ENCODE measurements around the gene GABRG3.

Gene GABRG3

DNA sequence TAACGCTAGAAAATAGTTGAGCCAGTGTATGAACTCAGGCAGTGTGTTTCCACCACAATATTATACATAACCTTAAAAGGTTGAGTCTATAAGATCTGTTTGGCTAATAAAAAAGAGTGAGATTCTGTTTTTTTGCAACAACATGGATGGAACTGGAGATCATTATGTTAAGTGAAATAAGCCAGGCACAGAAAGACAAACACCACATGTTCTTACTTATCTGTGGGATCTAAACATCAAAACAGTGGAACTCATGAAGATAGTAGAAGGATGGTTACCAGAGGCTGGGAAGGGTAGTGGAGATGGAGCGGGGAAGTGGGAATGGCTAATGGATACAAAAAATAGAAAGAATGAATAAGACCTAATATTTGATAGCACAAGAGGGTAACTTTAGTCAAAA, 150.7 kb downstream of the GABRG3 start:
- H3K9me3 ChIP-seq (ENCODE audit: control insufficient read depth, insufficient read depth, low read length): no peaks in the 10 kb centered on the region
- H3K4me1 ChIP-seq (ENCODE audit: insufficient read depth, low read length): peaks cover 9% of the 10 kb centered on the region
- H3K9ac ChIP-seq (ENCODE audit: low read depth, low read length): no peak overlapping the region
- H3K36me3 ChIP-seq (ENCODE audit: insufficient read depth, low read length): no peaks in the 10 kb centered on the region

DNA sequence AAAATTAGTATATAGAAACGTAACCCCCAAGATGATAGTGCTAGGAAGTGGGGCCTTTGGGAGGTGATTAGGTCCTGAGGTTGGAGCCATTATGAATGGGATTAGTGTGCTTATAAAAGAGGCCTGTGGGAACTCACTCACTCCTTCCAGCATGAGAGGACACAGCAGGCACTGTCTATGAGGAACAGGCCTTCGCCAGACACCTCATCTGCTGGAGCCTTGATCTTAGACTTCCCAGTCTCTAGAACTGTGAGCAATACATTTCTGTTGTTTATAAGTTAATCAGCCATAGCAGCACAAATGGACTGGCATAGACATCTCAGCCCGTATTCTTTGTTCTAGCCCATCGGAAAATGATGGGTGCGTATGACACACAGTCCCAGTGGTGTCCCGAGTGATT, 152.3 kb downstream of the GABRG3 start:
- H3K36me3 ChIP-seq (ENCODE audit: insufficient read depth, low read length): no peaks in the 10 kb centered on the region

DNA sequence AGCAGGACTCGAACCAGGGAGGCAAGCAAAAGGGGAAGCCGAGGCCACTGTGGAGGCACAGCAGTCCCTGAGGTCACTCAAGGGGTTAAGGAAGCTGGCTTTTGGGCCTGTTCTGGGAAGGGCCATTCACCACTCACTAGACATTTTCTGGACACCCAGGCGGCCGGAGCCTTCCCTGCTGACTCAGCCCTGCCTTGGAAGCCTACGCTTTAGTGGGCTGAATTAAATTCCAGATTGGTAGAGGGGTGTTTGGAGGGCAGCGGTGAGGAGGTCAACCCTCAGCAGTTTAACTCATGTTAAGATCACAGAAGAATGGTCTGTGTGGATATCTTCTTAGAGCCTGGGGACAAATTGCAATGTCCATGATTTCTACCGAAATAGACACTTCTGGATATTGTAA, 152.8 kb downstream of the GABRG3 start:
- Histone ChIP-seq H3K36me3 (ENCODE audit: insufficient read depth, low read length) (no peaks in the 10 kb centered on the region), H3K4me1 (ENCODE audit: insufficient read depth, low read length) (peaks cover 9% of the 10 kb centered on the region), H3K9ac (ENCODE audit: low read depth, low read length) (no peak overlapping the region), H3K9me3 (ENCODE audit: control insufficient read depth, insufficient read depth, low read length) (no peaks in the 10 kb centered on the region)

More for the DNA sequence above, 152.3 kb downstream of the GABRG3 start:
- Histone ChIP-seq H3K9ac (ENCODE audit: low read depth, low read length) (no peak overlapping the region), H3K9me3 (ENCODE audit: control insufficient read depth, insufficient read depth, low read length) (no peaks in the 10 kb centered on the region), H3K4me1 (ENCODE audit: insufficient read depth, low read length) (peaks cover 9% of the 10 kb centered on the region)

DNA sequence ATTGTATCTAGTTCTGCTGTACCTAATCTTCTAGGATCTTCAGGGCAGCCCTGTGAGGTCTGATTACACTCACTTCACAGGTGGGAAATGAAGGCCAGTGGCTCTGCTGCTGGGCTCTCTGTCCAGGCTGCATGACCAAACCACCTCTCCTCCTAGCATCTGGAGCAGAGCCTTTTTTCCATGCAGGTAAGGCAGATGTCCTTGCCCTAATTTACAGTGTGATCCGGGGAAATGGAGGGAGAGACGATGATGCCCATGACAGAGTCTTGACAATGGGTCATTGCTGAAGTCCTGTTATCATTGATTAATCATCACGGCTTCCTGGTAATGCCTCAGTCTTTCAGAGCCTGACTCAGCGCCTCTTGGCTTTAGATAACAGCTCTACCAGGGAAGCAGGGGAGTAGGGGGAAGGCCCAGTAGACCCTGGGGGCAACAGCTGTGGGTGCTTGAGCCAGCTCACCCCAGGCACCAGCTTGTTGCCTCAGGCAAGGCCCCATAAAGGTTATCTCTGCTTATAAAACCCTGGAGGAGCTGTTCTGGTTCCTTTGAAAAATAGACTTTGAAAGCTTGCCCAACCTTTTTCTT, 153.4 kb downstream of the GABRG3 start:
- Histone ChIP-seq H3K36me3 (ENCODE audit: insufficient read depth, low read length) (no peaks in the 10 kb centered on the region), H3K9me3 (ENCODE audit: control insufficient read depth, insufficient read depth, low read length) (no peaks in the 10 kb centered on the region), H3K4me1 (ENCODE audit: insufficient read depth, low read length) (peaks cover 9% of the 10 kb centered on the region), H3K9ac (ENCODE audit: low read depth, low read length) (no peak overlapping the region)

DNA sequence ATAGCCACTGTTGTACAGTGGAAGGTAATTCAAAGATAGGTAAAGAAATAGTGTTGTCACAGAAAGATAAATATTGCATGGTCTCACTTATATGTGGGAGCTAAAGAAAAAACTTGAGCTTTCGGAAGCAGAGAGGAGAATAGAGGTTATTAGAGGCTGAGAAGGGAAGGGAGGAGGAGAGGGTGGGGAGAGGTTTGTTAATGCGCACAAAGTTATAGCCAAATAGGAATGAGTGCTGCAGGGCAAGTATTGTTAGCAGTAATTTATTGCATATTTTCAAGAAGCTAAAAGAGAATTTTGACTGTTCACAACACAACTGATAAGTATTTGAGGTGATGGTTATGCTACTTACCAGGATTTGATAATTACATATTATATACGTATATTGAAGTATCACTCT, 154.2 kb downstream of the GABRG3 start:
- Histone ChIP-seq H3K36me3 (ENCODE audit: insufficient read depth, low read length) (no peaks in the 10 kb centered on the region), H3K9me3 (ENCODE audit: control insufficient read depth, insufficient read depth, low read length) (no peaks in the 10 kb centered on the region), H3K9ac (ENCODE audit: low read depth, low read length) (no peak overlapping the region), H3K4me1 (ENCODE audit: insufficient read depth, low read length) (peaks cover 9% of the 10 kb centered on the region)

DNA sequence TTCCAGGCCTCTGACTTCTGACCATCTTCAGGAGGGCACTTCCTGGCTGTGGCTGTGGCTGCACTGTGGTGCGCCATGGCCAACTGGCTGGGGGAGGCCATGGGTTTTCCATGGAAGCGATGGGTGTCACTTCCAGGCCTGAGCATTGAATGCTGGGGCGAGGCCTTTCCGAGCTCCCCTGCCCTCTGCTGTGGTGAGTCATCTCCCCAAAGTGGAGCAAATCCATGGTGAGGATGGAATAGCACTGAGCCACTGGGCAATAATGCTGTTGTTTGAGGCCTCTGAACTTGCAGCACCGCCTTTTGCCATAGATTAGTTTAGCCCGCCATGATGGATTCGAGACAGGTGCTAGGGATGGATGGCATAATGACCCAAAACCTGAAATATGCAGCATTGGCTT, 155.5 kb downstream of the GABRG3 start:
- Histone ChIP-seq H3K9ac (ENCODE audit: low read depth, low read length) (no peak overlapping the region), H3K36me3 (ENCODE audit: insufficient read depth, low read length) (no peaks in the 10 kb centered on the region), H3K9me3 (ENCODE audit: control insufficient read depth, insufficient read depth, low read length) (no peaks in the 10 kb centered on the region), H3K4me1 (ENCODE audit: insufficient read depth, low read length) (peaks cover 9% of the 10 kb centered on the region)

DNA sequence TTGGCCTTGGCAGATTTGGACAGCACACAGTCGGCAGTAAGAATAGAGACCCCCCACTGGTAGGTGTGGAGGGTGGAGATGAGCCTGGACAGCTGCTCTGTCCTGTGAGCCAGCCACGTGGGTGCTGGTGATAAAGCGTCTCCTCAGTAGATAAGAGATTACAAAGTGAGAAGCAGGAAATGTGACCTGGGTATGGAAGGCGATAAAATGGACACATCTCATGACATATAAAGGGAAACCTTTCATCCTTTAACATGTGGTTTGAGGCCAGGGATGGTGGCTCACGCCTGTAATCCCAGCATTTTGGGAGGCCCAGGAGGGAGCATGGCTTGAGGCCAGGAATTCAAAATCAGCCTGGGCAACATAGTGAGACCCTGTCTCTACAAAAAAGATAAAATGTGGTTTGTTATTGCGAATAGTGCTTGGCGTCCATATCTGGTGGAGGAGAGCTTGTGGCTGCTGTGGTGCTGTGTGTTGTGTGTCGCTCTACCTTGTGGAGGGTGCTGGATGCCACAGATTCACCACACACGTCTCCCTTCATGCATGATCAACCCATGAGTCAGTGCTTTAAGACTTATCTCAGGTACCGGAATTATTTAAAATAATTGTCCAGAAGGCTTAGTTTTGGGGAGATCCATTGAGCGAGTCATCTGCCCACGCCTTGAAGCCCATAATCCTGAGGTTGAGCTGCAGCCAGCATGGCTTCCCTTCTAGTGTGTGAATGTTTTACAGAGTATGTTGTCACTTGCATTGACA, 157.0 kb downstream of the GABRG3 start:
- Histone ChIP-seq H3K9me3 (ENCODE audit: control insufficient read depth, insufficient read depth, low read length) (no peaks in the 10 kb centered on the region), H3K36me3 (ENCODE audit: insufficient read depth, low read length) (no peaks in the 10 kb centered on the region)

DNA sequence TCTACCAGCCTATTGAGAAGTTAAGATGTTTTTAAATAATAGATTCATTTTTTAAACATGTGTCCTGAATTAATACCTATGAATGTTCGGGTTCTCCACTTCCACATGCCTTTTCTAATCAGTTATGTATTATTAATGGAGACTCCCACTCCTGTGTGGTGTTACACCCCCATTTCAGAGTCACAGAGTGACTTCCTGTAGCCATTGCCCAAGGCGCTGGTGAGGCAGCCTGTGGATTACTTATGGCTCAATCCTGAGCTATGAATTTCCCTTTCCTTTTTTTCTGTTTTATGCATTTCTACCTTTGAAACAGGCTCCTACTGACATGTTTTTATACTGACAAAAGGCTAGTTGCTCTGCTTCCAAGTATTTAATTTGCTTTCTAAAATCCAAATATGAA, 162.3 kb downstream of the GABRG3 start:
- Histone ChIP-seq H3K9me3 (ENCODE audit: control insufficient read depth, insufficient read depth, low read length) (no peaks in the 10 kb centered on the region), H3K4me1 (ENCODE audit: insufficient read depth, low read length) (no peaks in the 10 kb centered on the region), H3K9ac (ENCODE audit: low read depth, low read length) (no peak overlapping the region), H3K36me3 (ENCODE audit: insufficient read depth, low read length) (no peaks in the 10 kb centered on the region)

More for the DNA sequence above, 157.0 kb downstream of the GABRG3 start:
- no peak overlapping the region for H3K9ac ChIP-seq (ENCODE audit: low read depth, low read length)
- H3K4me1 ChIP-seq (ENCODE audit: insufficient read depth, low read length): peaks cover 9% of the 10 kb centered on the region

DNA sequence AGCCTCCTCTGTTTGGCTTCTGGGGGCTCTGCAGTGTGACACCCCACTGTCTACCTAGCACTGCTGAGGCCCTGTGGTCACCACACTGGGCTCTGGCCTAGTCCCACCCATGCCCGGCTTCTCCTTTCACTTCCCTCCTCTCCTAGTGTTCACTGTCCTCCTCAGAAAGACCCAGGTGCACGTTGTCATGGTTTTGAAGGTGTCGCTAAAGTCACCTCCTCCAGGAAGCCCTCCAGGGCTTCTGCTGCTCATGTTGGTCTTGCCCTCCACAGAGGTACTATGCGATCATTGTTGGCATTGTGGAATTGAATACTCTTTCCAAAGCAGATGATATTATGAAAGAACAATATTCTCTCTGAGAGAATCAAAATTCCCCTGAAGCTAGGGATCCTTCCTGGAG, 163.5 kb downstream of the GABRG3 start:
- no peaks in the 10 kb centered on the region for H3K36me3 ChIP-seq (ENCODE audit: insufficient read depth, low read length)

DNA sequence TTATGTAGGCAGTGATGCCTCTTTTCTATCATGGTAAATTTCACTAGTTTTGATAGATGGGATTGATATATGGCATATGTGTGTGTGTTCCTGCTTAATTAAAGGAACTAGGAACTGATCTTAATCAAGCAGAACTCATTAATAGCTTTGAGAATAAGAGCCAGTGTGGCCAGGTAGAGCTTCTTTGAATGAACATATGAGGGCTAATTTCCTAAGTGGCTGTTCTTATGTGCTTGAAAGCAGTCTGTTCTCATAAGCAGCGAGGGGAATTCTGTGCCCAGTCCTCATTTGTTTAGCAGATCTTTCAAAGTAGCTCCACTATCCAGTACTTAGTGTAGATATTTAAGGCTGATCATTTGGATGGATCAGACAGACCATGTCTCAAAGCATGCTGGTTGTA, 164.2 kb downstream of the GABRG3 start:
- H3K9ac ChIP-seq (ENCODE audit: low read depth, low read length): no peak overlapping the region
- H3K4me1 ChIP-seq (ENCODE audit: insufficient read depth, low read length): no peaks in the 10 kb centered on the region
- no peaks in the 10 kb centered on the region for H3K9me3 ChIP-seq (ENCODE audit: control insufficient read depth, insufficient read depth, low read length)
- H3K36me3 ChIP-seq (ENCODE audit: insufficient read depth, low read length): no peaks in the 10 kb centered on the region

More for the DNA sequence above, 163.5 kb downstream of the GABRG3 start:
- Histone ChIP-seq H3K9me3 (ENCODE audit: control insufficient read depth, insufficient read depth, low read length) (no peaks in the 10 kb centered on the region), H3K4me1 (ENCODE audit: insufficient read depth, low read length) (no peaks in the 10 kb centered on the region), H3K9ac (ENCODE audit: low read depth, low read length) (no peak overlapping the region)

DNA sequence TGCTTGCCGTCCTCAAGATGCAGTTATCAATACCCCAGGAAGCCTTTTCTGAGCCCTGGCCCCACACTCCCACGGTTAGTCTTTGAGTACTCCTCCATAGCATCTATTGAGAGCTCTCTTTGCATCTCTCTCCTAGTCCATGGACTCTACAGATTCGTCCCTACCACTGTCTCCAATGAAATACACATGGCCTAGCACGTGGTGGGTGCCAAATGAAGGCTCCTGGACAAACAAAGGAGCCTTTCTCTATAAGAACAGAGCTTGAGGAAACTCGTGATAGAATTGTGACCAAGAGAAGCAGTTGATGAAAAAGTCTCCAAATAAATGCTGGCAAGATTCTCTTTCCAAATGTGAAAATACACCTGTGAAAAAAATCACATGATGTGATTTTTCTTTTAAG, 166.1 kb downstream of the GABRG3 start:
- no peaks in the 10 kb centered on the region for H3K36me3 ChIP-seq (ENCODE audit: insufficient read depth, low read length)
- H3K4me1 ChIP-seq (ENCODE audit: insufficient read depth, low read length): no peaks in the 10 kb centered on the region
- H3K9me3 ChIP-seq (ENCODE audit: control insufficient read depth, insufficient read depth, low read length): no peaks in the 10 kb centered on the region
- no peak overlapping the region for H3K9ac ChIP-seq (ENCODE audit: low read depth, low read length)

DNA sequence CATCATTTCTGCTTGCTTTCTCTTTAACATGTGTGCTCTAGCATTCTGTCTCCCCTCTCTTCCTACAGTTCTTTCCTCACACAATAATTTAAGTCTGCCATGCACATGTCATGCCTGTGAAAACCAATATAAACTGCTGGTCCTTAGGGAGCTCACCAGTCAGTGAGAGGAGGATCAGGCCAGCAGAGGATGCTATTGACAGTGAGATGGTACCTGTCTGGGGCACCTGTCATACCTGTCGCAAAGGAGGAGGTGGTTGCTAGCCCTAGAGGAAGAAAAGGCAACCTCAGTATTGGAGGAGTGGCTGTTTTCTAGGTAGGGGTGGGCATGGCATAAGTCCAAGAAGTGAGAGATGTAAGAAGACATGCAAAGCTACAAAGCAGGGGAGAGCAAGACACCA, 194.6 kb downstream of the GABRG3 start:
- Histone ChIP-seq H3K9me3 (ENCODE audit: control insufficient read depth, insufficient read depth, low read length) (no peaks in the 10 kb centered on the region), H3K36me3 (ENCODE audit: insufficient read depth, low read length) (no peaks in the 10 kb centered on the region), H3K4me1 (ENCODE audit: insufficient read depth, low read length) (no peaks in the 10 kb centered on the region), H3K9ac (ENCODE audit: low read depth, low read length) (no peak overlapping the region)

DNA sequence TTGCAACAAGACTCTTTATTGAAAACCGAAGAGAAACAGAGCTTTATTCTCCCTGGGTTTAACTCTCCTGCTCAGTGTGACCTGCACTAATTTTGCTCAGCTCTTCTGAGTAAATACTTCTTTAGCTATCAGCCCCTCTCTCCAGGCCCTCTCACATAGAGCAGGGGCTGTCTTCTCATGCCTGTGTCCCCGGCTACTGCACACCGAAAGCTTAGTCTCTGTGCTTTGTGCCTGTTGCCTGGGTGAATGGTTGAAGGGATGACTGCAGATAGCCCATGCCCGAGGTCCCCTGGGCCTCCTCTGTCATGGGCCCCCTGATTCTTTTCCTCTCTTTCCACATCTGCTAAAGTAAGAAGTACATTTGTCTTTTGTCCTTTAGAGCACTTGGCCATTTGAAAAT, 195.9 kb downstream of the GABRG3 start:
- no peaks in the 10 kb centered on the region for H3K36me3 ChIP-seq (ENCODE audit: insufficient read depth, low read length)
- no peaks in the 10 kb centered on the region for H3K9me3 ChIP-seq (ENCODE audit: control insufficient read depth, insufficient read depth, low read length)
- H3K4me1 ChIP-seq (ENCODE audit: insufficient read depth, low read length): no peaks in the 10 kb centered on the region
- no peak overlapping the region for H3K9ac ChIP-seq (ENCODE audit: low read depth, low read length)

DNA sequence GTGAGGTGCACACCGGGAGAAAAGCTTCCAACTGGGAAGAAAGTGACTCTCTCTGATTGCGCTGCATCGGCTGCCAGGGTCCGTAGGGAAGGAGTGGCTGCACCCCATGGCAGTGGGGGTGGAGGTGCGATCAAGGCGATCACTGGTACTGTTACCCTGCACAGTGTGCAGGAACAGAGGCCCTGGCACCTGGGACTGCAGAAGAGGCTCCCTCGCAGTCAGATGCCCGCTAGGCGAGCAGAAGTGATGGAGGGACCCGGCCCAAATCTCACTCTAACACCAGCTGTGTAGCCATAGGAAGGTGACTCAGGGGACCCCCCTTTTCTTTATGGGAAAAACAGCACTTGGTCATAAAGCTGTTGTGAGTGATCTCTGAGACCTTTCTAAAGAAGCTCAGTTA, 196.8 kb downstream of the GABRG3 start:
- peaks cover 7% of the 10 kb centered on the region for H3K4me1 ChIP-seq (ENCODE audit: insufficient read depth, low read length)
- H3K36me3 ChIP-seq (ENCODE audit: insufficient read depth, low read length): no peaks in the 10 kb centered on the region
- no peaks in the 10 kb centered on the region for H3K9me3 ChIP-seq (ENCODE audit: control insufficient read depth, insufficient read depth, low read length)
- no peak overlapping the region for H3K9ac ChIP-seq (ENCODE audit: low read depth, low read length)

DNA sequence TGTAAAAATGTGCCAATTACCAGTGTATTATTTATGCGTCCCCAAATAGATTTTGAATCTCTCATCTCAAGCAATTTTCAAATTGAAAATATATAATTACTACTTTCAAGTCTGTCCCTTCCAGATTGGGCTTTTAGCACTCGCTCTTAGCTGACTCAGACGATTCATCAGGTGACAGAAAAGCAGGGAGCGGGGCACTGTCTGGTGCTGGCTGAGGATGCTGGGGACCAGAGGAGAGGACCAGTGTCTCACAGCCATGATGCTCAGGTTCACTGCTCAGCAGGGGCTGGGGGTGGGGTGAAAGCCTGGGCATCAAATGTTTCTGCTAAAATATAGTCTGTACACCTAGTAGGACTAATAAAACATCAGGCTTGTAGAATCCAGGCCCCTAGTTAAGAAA, 199.9 kb downstream of the GABRG3 start:
- H3K4me1 ChIP-seq (ENCODE audit: insufficient read depth, low read length): peaks cover 18% of the 10 kb centered on the region
- no peak overlapping the region for H3K9ac ChIP-seq (ENCODE audit: low read depth, low read length)
- H3K9me3 ChIP-seq (ENCODE audit: control insufficient read depth, insufficient read depth, low read length): no peaks in the 10 kb centered on the region
- no peaks in the 10 kb centered on the region for H3K36me3 ChIP-seq (ENCODE audit: insufficient read depth, low read length)
